Activated CD4-positive, alpha-beta T cell treated with anti-CD3 and anti-CD28 coated beads, Interleukin-2, Interleukin-4, amounts not matched to agents 100 ng/mL and 50 ng/mL, durations not matched to agents 16 hours and 8 hours (primary cell): ENCODE data around the gene PFAS.

Experiments used
- DNase-seq: peaks from one replicate; pipeline ENCODE4 v3.0.0-alpha.2; 2020; ENCODE audit warnings: low spot score

PFAS gene

GRCh38 chr17:8311131-8311790 is 62.2 kb downstream of the PFAS start:
- no peak for DNase-seq

DNA sequence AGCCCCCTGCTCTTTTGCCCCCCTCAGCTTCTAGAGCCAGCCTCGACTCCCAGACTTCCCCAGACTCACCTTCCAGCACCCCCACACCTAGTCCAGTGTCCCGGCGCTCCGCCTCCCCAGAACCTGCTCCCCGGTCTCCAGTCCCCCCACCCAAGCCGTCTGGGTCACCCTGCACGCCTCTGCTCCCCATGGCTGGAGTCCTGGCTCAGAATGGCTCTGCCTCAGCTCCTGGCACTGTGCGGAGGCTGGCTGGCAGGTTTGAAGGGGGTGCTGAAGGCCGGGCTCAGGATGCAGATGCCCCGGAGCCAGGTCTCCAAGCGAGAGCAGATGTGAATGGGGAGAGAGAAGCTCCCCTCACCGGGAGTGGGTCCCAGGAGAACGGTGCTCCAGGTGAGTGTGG is 63.2 kb downstream of the PFAS start:
- no peak for DNase-seq

DNA sequence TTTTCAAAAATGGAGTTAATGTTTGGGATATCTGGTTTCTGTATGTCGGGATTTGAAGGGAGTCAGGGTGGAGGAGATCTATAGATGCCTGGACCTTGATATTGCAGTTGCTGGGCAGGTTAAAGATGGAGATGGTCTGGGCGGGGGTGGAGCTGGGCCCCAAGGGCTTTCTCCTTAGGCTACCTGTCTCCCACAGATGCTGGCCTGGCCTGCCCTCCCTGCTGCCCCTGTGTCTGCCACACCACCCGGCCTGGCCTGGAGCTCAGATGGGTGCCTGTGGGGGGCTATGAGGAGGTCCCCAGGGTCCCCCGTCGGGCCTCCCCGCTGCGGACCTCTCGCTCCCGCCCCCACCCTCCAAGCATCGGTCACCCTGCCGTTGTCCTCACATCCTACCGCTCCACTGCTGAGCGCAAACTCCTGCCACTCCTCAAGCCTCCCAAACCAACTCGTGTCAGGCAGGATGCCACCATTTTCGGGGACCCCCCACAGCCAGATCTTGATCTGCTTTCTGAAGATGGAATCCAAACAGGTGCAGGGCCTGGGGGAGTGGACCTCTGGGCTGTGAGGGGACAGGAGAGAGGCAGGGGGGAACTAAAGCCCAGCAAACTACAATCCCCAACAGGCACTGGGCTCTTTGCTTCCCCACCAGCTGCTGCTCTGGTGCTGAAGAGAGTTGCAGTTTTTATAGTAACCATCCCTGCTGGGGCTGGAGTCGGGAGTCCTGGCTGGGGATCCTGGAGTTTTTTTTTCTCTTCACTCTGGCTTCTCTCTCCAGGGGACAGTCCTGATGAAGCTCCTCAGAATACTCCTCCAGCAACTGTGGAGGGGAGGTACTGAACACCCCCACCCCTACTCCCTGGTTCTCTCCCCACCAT is 63.9 kb downstream of the PFAS start:
- DNase-seq, result no peak

DNA sequence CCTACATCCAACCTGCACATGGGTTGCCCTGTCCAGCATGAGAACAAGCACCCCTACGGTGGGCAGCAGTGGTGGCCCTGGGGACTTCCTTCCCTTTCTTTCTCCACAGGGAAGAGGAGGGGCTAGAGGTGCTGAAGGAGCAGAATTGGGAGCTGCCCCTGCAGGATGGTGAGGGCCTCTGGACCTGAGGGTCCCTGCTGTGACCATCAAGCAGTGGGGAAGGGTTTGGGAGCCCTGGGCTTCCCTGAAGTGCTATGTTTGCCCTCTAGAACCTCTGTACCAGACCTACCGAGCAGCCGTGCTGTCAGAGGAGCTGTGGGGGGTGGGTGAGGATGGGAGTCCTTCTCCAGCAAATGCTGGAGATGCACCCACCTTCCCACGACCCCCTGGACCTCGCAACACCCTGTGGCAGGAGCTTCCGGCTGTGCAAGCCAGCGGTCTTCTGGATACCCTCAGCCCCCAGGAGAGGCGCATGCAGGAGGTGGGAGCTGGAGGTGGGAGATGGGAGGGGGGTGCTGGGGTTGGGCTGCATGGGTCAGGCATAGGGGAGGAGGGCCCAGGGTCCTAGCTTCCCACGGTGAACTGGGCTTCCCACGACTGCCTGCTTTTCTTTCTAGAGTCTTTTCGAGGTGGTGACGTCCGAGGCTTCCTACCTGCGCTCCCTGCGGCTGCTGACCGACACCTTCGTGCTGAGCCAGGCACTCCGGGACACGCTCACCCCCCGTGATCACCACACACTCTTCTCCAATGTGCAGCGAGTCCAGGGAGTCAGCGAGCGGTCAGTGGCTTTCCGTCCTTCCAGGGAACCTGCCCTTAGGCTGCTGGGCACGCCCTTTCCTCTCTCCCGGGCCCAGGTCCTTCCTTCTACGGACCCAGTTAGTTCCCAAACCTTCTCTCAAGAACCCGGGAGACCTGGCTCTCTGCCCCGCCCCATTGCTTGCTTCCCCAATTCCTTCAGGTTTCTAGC is 66.0 kb downstream of the PFAS start:
- no peak for DNase-seq

GRCh38 chr17:8315764-8316217 is 66.7 kb downstream of the PFAS start:
- DNase-seq, result no peak

GRCh38 chr17:8318010-8318935 is 69.2 kb downstream of the PFAS start:
- no peak for DNase-seq
